Head of caudate nucleus (tissue), 42 donors: ENCODE measurements around the gene GNLY.
"Not testable (repeated sequence)": the region's sequence is repeated elsewhere in the genome, so short reads cannot be mapped to it uniquely, and the experiment has no call there.

Experiments used
- DNase-seq, 42 donors: peaks; one replicate each; pipeline versions ENCODE4 v3.0.0 to v3.0.0-alpha.2; 2020 to 2021; ENCODE audit warnings: mixed read lengths in 7 of 42
- intact Hi-C: fragments of 100-400 bp; cut with DNase I; formaldehyde crosslinking; loops from one replicate; pipeline ENCODE4 v1.15.0; 2022

GNLY gene

GRCh38 chr2:85662899-85663593 is 31.1 kb upstream of the GNLY start:
- peak in 1 of 42 donors; percentile 30 for DNase-seq
- intact Hi-C loops: no loop called here

- intact Hi-C loops: no loop called here
- DNase-seq: no peak
Observed at GRCh38 chr2:85663594-85664565, 30.3 kb upstream of the GNLY start.

- intact Hi-C loops: no loop called here
- DNase-seq: peak in 2 of 42 donors; percentile 21 to 22
Observed at GRCh38 chr2:85665264-85665937, 28.8 kb upstream of the GNLY start.

- DNase-seq: peak in 1 of 42 donors; percentile 22
- intact Hi-C loops: no loop called here
Observed at GRCh38 chr2:85666016-85666415, 28.1 kb upstream of the GNLY start.

GRCh38 chr2:85666435-85667316 is 27.5 kb upstream of the GNLY start:
- DNase-seq: peak in 26 of 42 donors; percentile 10 to 61 (median 35)
- intact Hi-C loops: no loop called here

- intact Hi-C loops: no loop called here
Observed at GRCh38 chr2:85667561-85668008, 26.6 kb upstream of the GNLY start.

GRCh38 chr2:85668009-85668856 is 25.9 kb upstream of the GNLY start, which contains the start of gene SFTPB:
Gene SFTPB, minus strand, starts transcription at chr2:85668199. Its CDS starts 16 bp downstream, at chr2:85668183.
- DNase-seq: peak in 2 of 42 donors; percentile 5 to 6
- intact Hi-C loops: no loop called here

More at GRCh38 chr2:85667561-85668008, 26.6 kb upstream of the GNLY start:
- DNase-seq: peak in 1 of 42 donors; percentile 21

GRCh38 chr2:85668857-85669142 is 25.4 kb upstream of the GNLY start:
- DNase-seq: peak in 2 of 42 donors; percentile 5 to 35
- intact Hi-C loops: no loop called here

GRCh38 chr2:85669549-85669948 is 24.6 kb upstream of the GNLY start:
- intact Hi-C loops: no loop called here
- peak in 1 of 42 donors; percentile 15 for DNase-seq

GRCh38 chr2:85670416-85670815 is 23.7 kb upstream of the GNLY start:
- intact Hi-C loops, DNase-seq: not testable (repeated sequence)

- DNase-seq: no peak
Observed at GRCh38 chr2:85672456-85672855, 21.7 kb upstream of the GNLY start.

GRCh38 chr2:85673716-85674375 is 20.3 kb upstream of the GNLY start:
- DNase-seq: no peak
- intact Hi-C loops: no loop called here

More at GRCh38 chr2:85672456-85672855, 21.7 kb upstream of the GNLY start:
- intact Hi-C loops: no loop called here

GRCh38 chr2:85674417-85674816 is 19.7 kb upstream of the GNLY start:
- DNase-seq: no peak
- intact Hi-C loops: no loop called here

- intact Hi-C loops: no loop called here
- DNase-seq: no peak
Observed at GRCh38 chr2:85675427-85675826, 18.7 kb upstream of the GNLY start.

- intact Hi-C loops: no loop called here
- DNase-seq: no peak
Observed at GRCh38 chr2:85675866-85676548, 18.2 kb upstream of the GNLY start.

- intact Hi-C loops: no loop called here
- peak in 5 of 42 donors; percentile 5 to 35 (median 13) for DNase-seq
Observed at GRCh38 chr2:85678377-85678776, 15.8 kb upstream of the GNLY start.
